SHP77 treated with DMSO at 0.1 percent for 48 hours (cell line): ENCODE data around the gene BABAM2.
"Not testable (repeated sequence)": the region's sequence is repeated elsewhere in the genome, so short reads cannot be mapped to it uniquely, and the experiment has no call there.

Experiments used
- DNase-seq: peaks from one replicate; lab custom pipeline; 2025; lab: John Stamatoyannopoulos, UW

The BABAM2 gene

GRCh38 chr2:28080911-28081310 is 190.4 kb downstream of the BABAM2 start:
- no peak for DNase-seq

- DNase-seq: no peak
Measured at GRCh38 chr2:28082131-28082530, 191.6 kb downstream of the BABAM2 start.

GRCh38 chr2:28083476-28083875 is 192.9 kb downstream of the BABAM2 start:
- DNase-seq: no peak

GRCh38 chr2:28084564-28084963 is 194.0 kb downstream of the BABAM2 start:
- no peak for DNase-seq

- no peak for DNase-seq
Measured at GRCh38 chr2:28085201-28085600, 194.7 kb downstream of the BABAM2 start.

DNA sequence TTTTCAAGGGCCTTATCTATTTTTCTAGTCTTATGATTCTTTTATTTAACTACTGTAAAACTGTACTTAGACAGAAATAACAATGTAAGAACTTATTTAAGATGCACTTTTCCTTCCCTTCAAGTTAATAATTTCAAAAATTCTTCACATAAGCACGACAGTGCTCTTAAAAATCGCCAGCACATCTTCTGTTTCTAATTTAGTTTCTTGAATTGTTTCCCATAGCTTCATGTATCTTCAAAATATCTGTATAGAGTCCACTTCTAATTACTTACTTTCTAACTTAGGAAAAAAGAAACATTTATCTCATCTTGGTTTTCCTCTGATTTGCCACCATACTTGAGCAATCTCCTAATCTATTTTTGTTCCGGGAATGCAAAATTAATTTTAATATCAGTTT is 196.1 kb downstream of the BABAM2 start:
- DNase-seq: no peak

DNA sequence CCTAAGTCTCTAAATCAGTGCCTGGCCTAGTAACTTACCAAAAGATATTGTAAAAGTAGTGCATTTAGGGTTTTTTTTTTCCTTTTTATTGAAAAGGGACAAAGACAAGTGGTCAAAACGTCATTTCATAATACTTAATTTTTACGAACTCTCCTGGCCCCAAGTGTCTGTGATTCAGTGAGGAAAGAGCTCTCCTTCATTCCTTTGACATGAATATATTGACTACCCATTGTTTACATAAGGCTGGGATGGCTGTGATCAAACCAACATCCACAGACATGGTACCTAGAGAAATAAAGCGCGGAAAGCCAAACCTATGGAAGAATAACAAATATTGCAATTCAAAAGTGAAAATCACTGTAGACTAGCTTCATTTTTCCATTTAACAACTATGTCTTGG is 198.4 kb downstream of the BABAM2 start:
- DNase-seq: no peak

DNA sequence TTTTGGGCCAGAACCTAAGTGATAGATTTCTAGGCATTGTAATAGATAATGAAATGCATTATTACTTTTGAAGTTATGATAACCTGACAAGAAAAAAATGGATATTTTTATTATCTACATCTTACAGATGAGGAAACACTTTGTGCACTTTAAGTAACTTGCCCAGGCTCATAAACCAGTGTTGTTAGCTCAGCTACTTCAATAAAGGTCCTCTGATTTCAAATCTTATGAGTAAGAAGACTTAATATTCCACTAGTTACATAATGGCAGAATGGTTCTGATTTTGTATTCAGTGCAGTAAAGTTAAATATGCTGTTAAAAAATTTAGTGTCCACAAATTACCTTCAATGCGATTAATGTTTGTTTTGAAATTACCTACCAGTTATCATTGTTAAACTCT is 199.0 kb downstream of the BABAM2 start:
- DNase-seq: no peak

- DNase-seq: no peak
Measured at GRCh38 chr2:28093308-28093707, 202.8 kb downstream of the BABAM2 start.

GRCh38 chr2:28093768-28094167 is 203.2 kb downstream of the BABAM2 start:
- DNase-seq: no peak

GRCh38 chr2:28094739-28095138 is 204.2 kb downstream of the BABAM2 start:
- no peak for DNase-seq

DNA sequence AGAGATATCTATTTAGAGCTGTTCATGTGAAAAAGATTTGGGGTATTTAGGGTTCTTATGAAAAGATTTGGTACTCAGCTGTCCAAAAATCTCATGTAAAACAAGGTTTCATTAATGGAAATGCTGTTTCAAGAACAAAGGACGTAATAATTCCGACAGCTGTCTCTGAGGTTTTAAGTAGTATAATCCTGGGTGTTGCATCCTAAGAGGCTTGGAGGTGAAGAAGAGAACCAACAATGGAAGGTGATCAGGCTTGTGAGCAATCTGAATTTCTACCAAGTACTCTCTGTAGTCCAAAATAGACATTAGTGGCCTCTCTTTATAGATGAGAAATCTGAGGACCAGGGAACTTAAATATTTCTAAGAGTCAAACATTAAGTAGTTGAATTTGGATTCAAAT is 205.1 kb downstream of the BABAM2 start:
- no peak for DNase-seq

DNA sequence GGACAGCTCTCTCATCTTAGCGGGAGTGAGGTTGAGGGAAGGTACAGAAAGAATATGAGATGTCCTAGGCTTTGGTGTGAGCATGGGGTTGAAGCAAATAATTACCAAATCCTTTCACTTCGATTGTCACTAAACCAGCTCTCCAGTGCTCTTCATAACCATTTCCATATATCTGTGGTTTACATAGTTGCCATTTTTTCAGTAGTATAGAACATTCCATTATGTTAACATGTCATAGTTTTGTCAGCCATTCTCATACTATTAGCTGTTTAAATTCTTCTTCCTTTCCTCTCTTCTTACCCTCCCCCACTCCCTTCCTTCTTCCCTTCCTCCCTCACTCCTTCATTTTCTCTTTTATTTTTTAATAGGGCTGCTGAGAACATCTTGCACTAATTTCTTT is 205.9 kb downstream of the BABAM2 start:
- no peak for DNase-seq

DNA sequence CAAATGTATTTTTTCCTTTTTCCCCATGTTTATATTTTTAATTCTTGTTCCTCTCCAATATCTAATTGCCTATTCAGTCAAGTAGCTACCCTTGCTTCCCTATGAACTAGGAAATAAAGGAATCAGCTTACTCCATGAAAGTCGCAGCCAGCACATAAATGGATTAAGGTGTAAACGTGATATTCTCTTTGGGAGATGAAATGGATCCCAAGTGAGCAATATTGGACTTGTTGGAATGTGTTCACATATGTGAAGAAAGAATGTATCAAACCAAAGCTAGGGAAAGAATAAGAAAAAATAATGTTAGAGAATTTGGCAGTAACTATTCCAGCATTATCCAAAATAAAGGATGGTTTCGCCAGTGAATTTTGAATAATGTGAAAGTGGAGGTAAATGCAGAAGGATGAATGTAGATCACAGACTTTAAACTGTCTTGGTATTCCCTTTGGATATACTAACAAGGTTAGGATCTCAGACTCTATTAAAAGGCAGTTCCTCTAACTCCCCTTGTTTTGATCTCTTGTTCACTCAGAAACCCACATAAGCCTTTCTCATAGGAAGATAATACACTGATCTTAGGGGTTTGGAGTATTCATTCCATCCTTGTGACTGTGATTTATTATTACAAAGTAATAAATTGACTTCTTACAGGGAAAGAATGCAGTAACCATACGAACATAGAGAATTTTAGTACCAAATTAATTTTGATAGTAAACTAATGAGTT is 208.1 kb downstream of the BABAM2 start:
- no peak for DNase-seq

DNA sequence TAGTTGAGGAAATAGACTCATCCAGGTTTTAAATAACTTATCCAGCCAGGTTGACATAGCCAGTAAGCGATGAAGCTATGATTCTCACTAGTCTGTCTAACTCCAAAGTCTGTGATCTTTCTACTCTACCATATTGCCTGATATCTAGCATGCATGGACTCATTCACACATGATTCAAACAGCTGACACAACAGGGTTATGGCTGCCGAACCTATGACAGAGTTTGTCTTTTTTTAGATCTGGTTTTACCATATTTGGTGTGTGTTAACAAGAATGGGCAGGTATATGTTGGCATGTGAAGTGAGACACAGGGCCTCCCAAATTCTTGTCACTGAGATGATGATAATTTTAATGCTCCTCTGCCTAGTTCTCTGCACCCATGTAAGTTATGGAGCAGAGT is 210.6 kb downstream of the BABAM2 start:
- DNase-seq: no peak

GRCh38 chr2:28101892-28102291 is 211.4 kb downstream of the BABAM2 start:
- no peak for DNase-seq

DNA sequence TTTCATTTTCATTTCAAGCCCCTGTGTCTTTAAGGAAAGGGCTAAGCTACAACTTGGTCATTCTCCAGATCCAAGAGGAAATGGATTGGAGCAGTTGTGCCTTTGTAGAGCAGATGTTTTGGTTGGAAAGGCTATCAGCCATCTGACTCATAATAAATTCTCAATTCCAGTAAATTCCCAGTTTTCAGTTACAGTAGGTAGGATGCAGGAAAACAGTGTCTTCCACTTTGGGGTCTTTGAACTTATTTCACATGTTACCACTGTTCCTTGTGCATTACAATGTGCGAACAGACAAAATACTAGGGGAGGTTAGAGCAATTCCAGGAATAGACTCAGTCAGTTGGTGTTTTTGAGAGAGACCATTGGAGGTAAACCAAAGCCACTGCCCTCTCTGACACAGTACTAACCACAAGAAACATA is 211.9 kb downstream of the BABAM2 start:
- no peak for DNase-seq

- no peak for DNase-seq
Measured at GRCh38 chr2:28103611-28104010, 213.1 kb downstream of the BABAM2 start.

- DNase-seq: no peak
Measured at GRCh38 chr2:28108143-28108542, 217.6 kb downstream of the BABAM2 start.

- not testable (repeated sequence) for DNase-seq
Measured at GRCh38 chr2:28113771-28114170, 223.2 kb downstream of the BABAM2 start.

DNA sequence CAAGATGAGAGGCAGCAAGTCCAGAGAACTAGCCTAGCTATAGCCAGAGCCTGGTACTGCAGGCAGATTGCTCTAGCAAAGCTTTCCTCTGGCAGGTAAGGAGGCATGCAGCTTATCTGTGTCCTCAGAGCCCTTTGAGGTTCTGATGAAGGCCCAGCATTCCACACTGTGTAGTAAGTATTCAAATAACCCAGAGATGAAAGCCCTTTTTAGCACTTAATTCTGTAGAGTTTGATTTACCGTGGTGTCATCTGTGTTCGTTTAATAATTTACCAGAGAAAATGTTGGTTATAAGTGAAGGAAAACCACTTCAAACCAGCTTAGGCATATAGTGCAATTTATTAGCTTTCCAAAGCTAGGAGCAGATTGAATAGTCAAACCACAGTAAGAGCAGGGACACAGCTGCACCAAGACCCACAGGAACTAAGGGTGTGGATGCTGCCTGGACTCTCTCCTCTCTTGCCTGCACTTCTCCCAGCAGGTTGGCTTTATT is 226.6 kb downstream of the BABAM2 start:
- no peak for DNase-seq

DNA sequence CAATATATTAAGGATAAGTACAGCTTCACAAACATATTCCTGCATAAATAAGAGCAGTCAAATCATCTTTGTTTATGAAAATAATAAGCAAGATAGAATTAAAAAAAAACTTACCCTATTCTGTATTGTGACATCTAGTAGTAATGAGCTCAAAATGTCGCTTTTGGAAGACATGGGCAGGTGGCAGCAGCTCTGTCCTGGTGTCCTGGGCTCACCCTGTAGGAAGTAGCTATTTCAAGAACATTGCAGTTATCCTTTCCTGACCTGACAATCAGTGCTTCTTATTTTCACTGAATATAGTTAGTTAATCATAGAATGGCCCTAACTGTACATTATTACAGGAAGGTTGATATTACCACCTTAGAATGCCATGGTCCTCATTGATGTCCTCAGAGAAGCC is 229.1 kb downstream of the BABAM2 start:
- DNase-seq: no peak

DNA sequence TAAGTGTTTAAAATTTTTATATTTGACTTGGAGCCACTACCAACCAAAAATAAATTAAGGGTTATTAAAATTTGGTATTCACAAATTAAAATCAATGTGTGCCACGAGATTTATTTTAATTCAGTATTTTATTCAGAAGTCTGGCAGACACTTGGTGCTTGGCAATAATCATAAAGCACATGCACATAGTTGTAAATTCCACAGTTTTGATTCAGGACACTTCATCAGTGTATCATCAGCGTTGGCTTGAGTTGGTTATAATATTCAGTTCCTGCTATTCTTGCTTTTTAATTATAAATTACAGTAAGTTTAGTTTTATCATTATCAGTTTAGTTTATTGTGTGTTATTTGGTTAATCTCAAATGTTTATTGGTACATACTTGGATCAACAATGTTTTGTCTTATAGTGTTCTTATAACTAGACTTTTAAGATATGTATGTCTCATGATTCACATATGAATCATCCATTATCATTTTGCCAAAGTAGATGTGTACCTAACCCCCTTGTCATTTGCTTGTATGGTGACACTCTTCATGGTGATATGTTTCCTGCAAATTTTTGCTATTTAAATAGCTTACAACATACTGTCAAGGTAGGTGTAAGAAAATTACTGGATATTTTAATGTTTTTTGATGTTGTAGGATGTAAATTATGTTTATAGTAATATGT is 237.9 kb downstream of the BABAM2 start:
- DNase-seq: no peak
